Cortex of kidney (tissue), 1 donor: ENCODE data around the gene CEP250.
"Not testable (repeated sequence)": the region's sequence is repeated elsewhere in the genome, so short reads cannot be mapped to it uniquely, and the experiment has no call there.

Experiments used
- DNase-seq: peaks from one replicate; lab custom pipeline; 2025; lab: John Stamatoyannopoulos, UW

Gene CEP250

DNA sequence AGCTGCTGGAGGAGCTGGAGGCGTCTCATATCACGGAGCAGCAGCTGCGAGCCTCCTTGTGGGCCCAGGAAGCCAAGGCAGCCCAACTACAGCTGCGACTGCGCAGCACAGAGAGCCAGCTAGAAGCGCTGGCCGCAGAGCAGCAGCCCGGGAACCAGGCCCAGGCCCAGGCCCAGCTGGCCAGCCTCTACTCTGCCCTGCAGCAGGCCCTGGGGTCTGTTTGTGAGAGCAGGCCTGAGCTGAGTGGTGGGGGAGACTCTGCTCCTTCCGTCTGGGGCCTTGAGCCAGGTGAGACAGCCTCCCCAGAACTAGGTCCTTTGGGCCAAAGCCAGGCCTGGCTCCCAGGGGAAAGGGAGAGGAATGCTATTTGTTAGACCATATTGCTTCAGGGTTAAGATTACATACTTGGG is 42.4 kb downstream of the CEP250 start:
- DNase-seq = no peak

DNA sequence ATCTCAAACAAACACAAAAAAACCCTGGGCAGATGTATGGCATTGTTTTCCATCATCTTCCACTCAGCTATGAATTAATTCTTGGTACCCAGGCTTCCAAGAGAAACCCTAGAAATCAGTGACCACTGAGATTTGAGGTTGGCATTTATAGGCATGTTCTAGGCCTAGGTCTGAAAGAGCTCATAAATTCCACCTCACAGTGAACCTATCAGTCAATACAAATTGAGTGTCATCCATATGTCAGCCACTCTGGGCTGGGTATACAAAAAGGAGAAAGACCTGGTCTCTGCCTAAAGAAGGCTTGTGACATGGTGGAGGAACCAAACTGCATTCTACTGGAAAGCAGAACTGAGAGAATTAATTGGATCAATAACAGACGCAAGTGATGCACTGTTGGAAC is 43.9 kb downstream of the CEP250 start:
- DNase-seq = no peak

DNA sequence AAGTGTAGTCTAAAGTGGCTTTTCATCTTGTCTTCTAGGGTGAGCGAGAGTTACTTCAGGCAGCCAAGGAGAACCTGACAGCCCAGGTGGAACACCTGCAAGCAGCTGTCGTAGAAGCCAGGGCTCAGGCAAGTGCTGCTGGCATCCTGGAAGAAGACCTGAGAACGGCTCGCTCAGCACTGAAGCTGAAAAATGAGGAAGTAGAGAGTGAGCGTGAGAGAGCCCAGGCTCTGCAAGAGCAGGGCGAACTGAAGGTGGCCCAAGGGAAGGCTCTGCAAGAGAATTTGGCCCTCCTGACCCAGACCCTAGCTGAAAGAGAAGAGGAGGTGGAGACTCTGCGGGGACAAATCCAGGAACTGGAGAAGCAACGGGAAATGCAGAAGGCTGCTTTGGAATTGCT is 47.0 kb downstream of the CEP250 start:
- no peak for DNase-seq

GRCh38 chr20:35503281-35503680 is 47.9 kb downstream of the CEP250 start:
- no peak for DNase-seq

GRCh38 chr20:35503841-35504561 is 48.6 kb downstream of the CEP250 start:
- DNase-seq = no peak

- DNase-seq = no peak
These were observed 49.4 kb downstream of the CEP250 start for GRCh38 chr20:35504751-35505150.

DNA sequence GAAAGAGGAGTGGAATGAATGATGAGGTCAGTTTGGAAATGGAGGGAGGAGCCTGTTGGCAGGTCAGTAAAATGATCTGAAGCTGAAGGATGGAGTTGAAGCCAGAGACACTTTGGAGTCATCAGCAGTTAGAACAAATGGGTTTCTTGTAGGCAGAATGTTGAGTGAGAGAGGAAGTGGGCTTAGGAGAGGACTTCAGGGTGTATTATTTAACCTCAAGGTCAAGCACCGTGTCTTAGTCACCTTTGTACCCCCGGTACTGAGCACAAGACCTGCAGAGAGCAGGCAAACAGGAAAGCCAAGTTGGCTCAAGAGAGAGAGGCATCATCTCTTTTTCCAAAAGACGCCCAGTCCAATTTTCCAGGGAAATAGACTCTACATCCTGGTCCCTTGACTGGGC is 50.8 kb downstream of the CEP250 start:
- DNase-seq = no peak

- no peak for DNase-seq
These were observed 51.7 kb downstream of the CEP250 start for GRCh38 chr20:35506872-35507638.

DNA sequence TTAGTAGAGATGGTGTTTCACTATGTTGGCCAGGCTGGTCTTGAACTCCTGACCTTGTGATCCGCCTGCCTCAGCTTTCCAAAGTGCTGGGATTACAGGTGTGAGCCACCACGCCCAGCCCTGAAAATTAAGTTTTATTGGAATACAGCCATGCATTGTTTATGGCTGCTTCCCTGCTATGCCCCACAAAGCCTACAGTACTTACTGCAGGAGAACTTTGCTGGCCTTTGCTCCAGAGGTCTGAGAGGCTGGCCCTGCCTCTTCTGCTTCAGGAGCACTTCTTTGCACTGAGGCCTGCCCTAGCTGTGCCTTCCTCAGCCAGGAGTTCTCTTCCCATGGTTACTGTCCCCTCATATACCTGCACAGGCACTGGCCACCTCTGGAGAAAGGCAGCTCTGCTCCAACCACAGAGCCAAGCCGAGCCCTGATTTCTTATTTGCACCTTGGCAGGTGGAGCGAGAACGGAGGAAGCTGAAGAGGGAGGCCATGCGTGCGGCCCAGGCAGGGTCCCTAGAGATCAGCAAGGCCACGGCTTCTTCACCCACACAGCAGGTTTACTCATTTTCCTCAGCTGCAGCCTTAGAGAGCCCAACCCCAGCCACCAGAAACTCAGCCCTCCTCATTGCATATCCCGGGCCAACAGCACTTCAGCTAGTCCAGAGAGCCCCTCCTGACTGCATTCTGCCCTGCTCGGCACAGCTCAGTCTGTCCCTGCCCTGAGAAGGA is 53.3 kb downstream of the CEP250 start:
- DNase-seq = no peak

GRCh38 chr20:35510951-35511735 is 55.7 kb downstream of the CEP250 start:
- DNase-seq = no peak

GRCh38 chr20:35511814-35512420 is 56.5 kb downstream of the CEP250 start:
- no peak for DNase-seq

GRCh38 chr20:35514371-35514932 is 59.1 kb downstream of the CEP250 start:
- no peak for DNase-seq

GRCh38 chr20:35515341-35515740 is 59.9 kb downstream of the CEP250 start:
- no peak for DNase-seq

DNA sequence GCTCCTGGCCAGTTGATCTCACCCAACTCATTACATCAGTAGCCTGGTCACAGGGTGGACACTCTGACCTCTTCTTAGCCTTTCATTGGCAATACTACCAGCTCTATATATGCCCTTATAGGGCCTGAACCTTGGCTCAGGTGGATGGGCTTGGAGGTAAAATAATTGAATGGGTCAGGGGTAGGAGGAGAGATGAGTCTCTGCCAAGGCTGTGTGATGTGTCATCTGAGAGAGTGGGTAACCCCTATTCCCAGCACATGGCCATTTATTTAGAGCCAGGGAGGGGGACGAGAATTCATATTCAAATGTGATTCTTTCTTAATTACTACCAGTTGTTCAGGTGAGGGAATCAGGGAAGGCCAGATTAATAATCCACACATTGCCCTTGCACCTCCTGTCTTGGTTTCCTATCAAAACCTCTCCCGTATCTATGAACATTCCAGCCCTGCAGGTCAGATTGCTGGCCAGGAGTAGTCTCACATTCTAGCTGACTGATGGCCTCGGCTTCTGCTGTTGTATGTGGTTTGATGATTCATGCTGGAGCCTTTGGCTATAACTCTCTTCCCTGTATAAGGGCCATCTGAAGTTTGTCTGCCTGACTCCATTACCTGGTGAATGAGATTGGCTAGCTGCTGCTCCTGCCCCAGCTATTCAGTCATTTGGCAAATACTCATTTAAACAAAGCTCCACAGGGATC is 60.7 kb downstream of the CEP250 start:
- no peak for DNase-seq

GRCh38 chr20:35517125-35517524 is 61.7 kb downstream of the CEP250 start:
- DNase-seq = no peak

DNA sequence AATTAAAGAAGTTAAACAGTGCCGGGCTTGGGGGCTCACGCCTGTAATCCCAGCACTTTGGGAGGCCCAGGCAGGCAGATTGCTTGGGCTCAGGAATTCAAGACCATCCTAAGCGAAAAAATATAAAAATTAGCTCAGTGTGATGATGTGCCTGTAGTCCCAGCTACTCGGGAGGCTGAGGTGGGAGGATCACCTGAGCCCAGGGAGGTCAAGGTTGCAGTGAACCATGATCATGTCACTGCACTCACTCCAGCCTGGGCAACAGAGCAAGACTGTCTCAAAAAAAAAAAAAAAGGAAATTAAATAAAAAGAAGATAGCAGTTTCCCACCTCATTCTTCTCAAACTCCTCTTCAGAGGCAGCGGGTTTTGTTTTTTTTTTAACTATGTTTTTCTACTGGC is 62.4 kb downstream of the CEP250 start:
- DNase-seq = not testable (repeated sequence)

DNA sequence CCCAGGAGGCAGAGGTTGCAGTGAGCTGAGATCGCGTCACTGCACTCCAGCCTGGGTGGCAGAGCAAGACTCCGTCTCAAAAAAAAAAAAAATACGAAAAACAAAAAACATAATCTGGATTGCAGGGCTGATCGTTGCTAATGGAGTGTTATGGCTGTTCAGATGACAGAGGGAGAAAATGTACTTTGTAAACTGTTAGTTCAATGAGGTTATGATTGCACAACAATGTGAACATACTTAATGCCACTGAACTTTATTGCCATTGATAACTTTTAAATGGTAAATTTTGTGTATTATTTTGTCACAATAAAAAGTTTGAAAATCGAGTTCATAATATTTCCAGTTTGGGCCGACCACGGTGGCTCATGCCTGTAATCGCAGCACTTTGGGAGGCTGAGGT is 63.6 kb downstream of the CEP250 start:
- no peak for DNase-seq

DNA sequence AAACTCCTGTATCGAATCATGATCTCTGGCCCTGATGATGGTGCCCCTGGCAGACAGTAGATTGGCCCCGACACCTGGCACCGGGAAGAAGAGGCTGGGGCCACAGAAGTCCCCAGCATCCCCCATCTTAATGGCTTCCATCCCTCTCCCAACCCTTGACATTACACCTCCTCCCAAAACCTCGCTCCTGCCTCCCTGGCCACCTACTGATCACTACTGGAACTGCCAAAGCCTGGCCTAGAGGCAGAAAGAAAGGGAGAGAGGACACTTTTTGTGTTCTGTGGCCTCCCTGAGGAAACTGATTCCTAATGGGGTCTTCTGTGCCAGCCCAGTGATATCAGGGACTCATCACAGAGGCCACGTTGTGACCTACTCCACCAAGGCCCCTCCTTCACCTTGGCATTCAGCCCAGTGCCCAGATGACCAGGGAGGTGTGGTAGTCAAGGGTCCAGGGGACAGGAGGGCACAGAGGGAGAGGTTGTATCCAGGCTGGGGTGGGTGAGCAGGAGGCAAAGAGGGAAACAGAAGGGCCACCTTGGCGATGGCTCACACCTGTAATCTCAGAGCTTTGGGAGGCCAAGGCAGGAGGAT is 68.0 kb downstream of the CEP250 start:
- no peak for DNase-seq

GRCh38 chr20:35525639-35526038 is 70.2 kb downstream of the CEP250 start:
- DNase-seq = no peak

DNA sequence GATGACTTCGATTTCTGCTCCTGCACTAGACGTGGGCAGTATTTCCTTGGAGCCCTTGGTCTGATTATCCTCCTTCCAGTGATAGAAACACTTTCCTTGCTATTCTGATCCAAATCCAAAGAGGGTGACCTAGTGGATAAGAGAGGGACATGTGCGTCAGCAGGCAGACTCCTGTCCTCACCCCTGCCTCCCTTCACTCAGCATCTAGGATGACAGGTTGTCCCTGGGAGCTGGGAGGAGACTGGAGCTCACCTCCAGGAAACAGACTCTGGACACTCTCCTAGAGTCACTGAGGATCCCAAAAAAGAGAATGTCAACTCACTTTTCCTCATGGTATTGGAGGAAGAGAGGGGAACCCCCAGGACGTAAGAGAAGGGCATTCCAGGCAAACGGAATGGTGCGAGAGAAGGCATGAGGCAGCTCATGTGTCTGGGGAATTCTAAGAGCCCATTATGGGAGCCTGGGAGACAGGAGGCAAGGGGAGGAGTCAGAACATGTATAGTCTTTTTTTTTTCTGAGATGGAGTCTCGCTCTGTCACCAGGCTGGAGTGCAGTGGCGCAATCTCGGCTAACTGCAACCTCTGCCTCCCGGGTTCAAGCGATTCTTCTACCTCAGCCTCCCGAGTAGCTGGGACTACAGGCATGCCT is 71.8 kb downstream of the CEP250 start:
- no peak for DNase-seq
